ENCODE measurements around the gene NEDD8. TPM values are rescaled to one million over a fixed set of nuclear protein-coding genes. Genes with fewer than 3 reads are reported as not detected.

The NEDD8 gene
- total RNA-seq, 4 donors from 2014 or later = 68.6 to 109 (median 98.3) TPM

DNA sequence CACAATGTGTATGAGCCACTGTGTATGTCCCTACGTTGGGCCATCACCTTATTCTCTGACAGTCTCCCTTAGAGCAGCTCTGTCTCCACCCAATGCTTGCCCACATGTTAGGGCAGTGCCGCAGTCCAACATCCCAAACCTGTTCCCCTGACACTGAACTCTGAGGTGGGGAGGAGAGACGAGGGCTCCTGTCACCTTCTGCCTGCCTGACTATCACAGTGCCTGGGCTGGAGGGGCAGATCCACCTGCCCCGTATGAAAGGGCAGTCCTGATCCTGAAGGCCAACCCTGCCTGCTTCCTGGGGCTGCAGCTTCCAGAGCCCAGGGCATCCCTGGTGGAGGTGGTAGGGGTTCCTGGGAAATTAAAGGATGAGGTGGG lies 28.6 kb upstream of the NEDD8 start:
- WGBS, 2 donors = 68 to 76% methylated on average over 3 to 4 of the region's 4 CpGs
- no peak for DNase-seq (ENCODE audit: low spot score in 2 of 2)
- H3K9me3 ChIP-seq = no peaks in the 10 kb centered on the region
- peaks cover 0 to 71% (median 0%) of the 10 kb centered on the region in 3 donors for H3K36me3 ChIP-seq
- H3K4me3 ChIP-seq = no peak overlapping the region
- TF ChIP-seq POLR2A (IDR thresholded peaks at IDR 0.05) (no peak), CTCF (IDR thresholded peaks at IDR 0.05) (no peak), EP300 (IDR thresholded peaks at IDR 0.05) (no peak)
- peak overlapping the region in 1 of 4 donors; percentile 72 for H3K27ac ChIP-seq
- H3K4me1 ChIP-seq = peaks cover 0 to 12% (median 0%) of the 10 kb centered on the region in 4 donors
- H3K27me3 ChIP-seq = no peaks in the 10 kb centered on the region

- no peaks in the 10 kb centered on the region for H3K9me3 ChIP-seq
- no peak for TF ChIP-seq POLR2A (IDR thresholded peaks at IDR 0.05)
- TF ChIP-seq CTCF (IDR thresholded peaks at IDR 0.05) = no peak
- no peak for TF ChIP-seq EP300 (IDR thresholded peaks at IDR 0.05)
- peak overlapping the region in 2 of 4 donors; percentile 50 to 72 for H3K27ac ChIP-seq
- WGBS, 2 donors = 83 to 87% methylated on average over 15 to 16 of the region's 16 CpGs
- no peaks in the 10 kb centered on the region for H3K27me3 ChIP-seq
- no peak overlapping the region for H3K4me3 ChIP-seq
- H3K36me3 ChIP-seq = peaks cover 0 to 71% (median 0%) of the 10 kb centered on the region in 3 donors
- no peak for DNase-seq (ENCODE audit: low spot score in 2 of 2)
- peaks cover 0 to 12% (median 0%) of the 10 kb centered on the region in 4 donors for H3K4me1 ChIP-seq
These were observed 28.0 kb upstream of the NEDD8 start for GRCh38 chr14:24260026-24260779.

DNA sequence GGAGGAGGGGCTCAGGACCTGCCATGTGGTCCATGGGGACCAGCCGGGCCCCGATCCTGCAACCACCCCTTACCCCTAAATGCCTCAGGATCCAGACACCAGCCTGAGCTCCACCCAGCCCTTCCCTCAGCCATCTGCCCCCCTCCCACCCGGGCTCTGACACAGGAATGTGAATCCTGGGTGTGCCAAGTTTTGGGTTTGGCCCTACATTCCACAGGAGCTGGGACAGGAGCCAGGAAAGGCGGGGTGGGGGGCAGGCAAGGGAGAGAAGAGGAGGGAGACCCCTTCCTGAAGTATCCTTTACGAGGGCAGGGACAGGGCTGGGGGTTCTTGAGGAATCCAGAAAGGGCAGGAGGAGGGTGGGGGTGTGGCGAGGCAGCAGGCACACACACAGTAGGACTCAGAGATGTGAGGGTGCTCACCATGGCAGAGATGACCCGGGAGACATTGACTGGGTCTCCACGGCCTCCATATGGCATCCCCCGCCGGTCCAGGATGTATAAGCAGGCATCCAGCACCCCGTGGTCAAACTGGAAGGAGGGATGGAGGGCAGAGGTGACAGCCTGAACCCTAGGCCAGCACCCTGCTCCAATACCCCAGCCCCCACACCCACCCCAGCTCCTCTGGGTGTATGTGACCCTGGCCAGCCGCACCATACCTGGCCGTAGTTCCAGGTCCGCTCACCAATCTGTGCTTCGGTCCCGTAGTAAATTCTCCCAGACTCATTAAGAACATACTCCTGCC lies 27.3 kb upstream of the NEDD8 start:
- Histone ChIP-seq H3K36me3 (peaks cover 0 to 71% (median 0%) of the 10 kb centered on the region in 3 donors), H3K27ac (peak overlapping the region in 2 of 4 donors; percentile 62 to 72), H3K4me1 (peaks cover 0 to 12% (median 0%) of the 10 kb centered on the region in 4 donors), H3K4me3 (peak overlapping the region in 1 of 4 donors; percentile 22), H3K27me3 (no peaks in the 10 kb centered on the region), H3K9me3 (no peaks in the 10 kb centered on the region)
- 54 to 63% methylated on average over 16 of the region's 16 CpGs for WGBS, 2 donors
- TF ChIP-seq EP300 (IDR thresholded peaks at IDR 0.05) (no peak), POLR2A (IDR thresholded peaks at IDR 0.05) (no peak), CTCF (IDR thresholded peaks at IDR 0.05) (no peak)
- no peak for DNase-seq (ENCODE audit: low spot score in 2 of 2)

DNA sequence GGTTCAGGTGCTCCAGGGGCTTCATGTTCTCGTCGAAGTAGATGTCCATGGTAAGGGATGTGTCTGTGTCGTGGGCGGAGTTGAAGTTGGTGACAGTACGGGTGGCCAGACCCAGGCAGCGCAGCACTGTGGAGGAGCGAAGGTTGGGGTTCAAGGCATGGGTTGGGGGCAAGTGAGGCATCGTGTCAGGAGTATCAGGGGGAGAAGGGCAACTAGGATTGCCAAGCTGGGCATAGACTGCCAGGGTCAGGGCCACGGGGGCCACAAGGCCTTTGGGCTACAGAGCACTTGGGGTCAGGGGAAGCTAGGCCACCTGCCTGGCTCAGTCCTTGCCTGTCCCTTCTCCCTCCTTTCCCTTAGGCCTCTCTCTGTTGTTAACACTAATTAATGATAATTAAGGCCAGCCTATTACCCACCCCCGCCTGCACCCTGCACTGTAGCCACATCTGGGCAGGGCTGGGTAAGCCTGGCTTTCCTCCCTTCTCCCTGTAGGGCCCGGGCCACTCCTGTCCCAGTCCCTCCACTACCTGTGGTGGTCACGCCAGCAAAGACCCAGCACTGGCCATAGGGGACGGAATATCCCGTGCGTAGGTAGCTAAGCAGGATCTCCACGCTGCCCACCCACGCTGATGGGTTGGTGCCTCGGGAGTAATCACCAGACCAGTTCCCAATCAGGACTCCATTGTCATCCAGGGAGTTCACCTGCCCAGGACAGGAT lies 26.5 kb upstream of the NEDD8 start:
- no peak for DNase-seq (ENCODE audit: low spot score in 2 of 2)
- H3K36me3 ChIP-seq = peaks cover 0 to 71% (median 0%) of the 10 kb centered on the region in 3 donors
- TF ChIP-seq EP300 (IDR thresholded peaks at IDR 0.05) (no peak), POLR2A (IDR thresholded peaks at IDR 0.05) (no peak), CTCF (IDR thresholded peaks at IDR 0.05) (no peak)
- H3K4me1 ChIP-seq = peaks cover 0 to 12% (median 0%) of the 10 kb centered on the region in 4 donors
- peak overlapping the region in 2 of 4 donors; percentile 62 to 72 for H3K27ac ChIP-seq
- no peaks in the 10 kb centered on the region for H3K9me3 ChIP-seq
- WGBS, 2 donors = 80 to 90% methylated on average over 11 to 18 of the region's 18 CpGs
- H3K27me3 ChIP-seq = no peaks in the 10 kb centered on the region
- H3K4me3 ChIP-seq = peak overlapping the region in 1 of 4 donors; percentile 22
